K562 (cell line): Measurements from ENCODE around the gene GPR4. TPM values are rescaled to one million over a fixed set of nuclear protein-coding genes. Genes with fewer than 3 reads are reported as not detected.
A peak's percentile ranks its signal among the peaks of the same experiment; 100 is the strongest.

Source experiments
- CC2D1A ChIP-seq: fragments of 450-650 bp; IDR thresholded peaks from 2 replicates; pipeline ENCODE4 v1.6.1; 2017; ENCODE audit warnings: mild to moderate bottlenecking
- CCNT2 ChIP-seq: IDR thresholded peaks from 2 replicates; pipeline ENCODE4 v1.6.1; 2011; ENCODE audit warnings: borderline replicate concordance, low read depth, mild to moderate bottlenecking, moderate library complexity, mixed read lengths, low read length; ENCODE audit not compliant: insufficient read length; ENCODE audit errors: extremely low read depth
- GATAD2B ChIP-seq: fragments of 450-650 bp; IDR thresholded peaks from 2 replicates; pipeline ENCODE4 v1.6.1; 2017; ENCODE audit warnings: mild to moderate bottlenecking, borderline replicate concordance
- HDAC3 ChIP-seq: fragments of 450-650 bp; IDR thresholded peaks from 2 replicates; pipeline ENCODE4 v1.6.1; 2018; ENCODE audit warnings: borderline replicate concordance, mild to moderate bottlenecking, moderate library complexity; ENCODE audit not compliant: partially characterized antibody
- HES1 ChIP-seq: fragments of 450-650 bp; IDR thresholded peaks from 2 replicates; pipeline ENCODE4 v1.6.1; 2016; ENCODE audit warnings: low read depth, mild to moderate bottlenecking, moderate library complexity
- HMG20B ChIP-seq: fragments of 250-450 bp; sonication (Bioruptor Pico); IDR thresholded peaks from 2 replicates; pipeline ENCODE4 v1.5.0; 2021; ENCODE audit warnings: mild to moderate bottlenecking
- KLF13 ChIP-seq: fragments of 450-650 bp; IDR thresholded peaks from 2 replicates; pipeline ENCODE4 v1.6.1; 2016; ENCODE audit warnings: missing genetic modification characterization, low read depth, mild to moderate bottlenecking, missing compliant biosample characterization, moderate library complexity, borderline replicate concordance
- MAFK ChIP-seq: IDR thresholded peaks from 2 replicates; pipeline ENCODE4 v1.6.1; 2011; ENCODE audit warnings: low read length, improper control_type of control experiment
- NFIC ChIP-seq: fragments of 450-650 bp; IDR thresholded peaks from 2 replicates; pipeline ENCODE4 v1.6.1; 2017; ENCODE audit warnings: mild to moderate bottlenecking, inconsistent platforms
- PKNOX1 ChIP-seq: fragments of 450-650 bp; IDR thresholded peaks from 2 replicates; pipeline ENCODE4 v1.6.1; 2016
- RBM25 ChIP-seq: fragments of 200-400 bp; formaldehyde crosslinking; IDR thresholded peaks from 2 replicates; pipeline ENCODE4 v1.6.1; 2018; ENCODE audit warnings: low read length, low read depth, moderate library complexity; ENCODE audit not compliant: severe bottlenecking
- SLC30A9 ChIP-seq: fragments of 250-450 bp; sonication (Bioruptor Pico); IDR thresholded peaks from 2 replicates; pipeline ENCODE4 v1.8.0; 2022; ENCODE audit warnings: mild to moderate bottlenecking, moderate library complexity
- ZBTB11 ChIP-seq, 3 experiments: fragments of 200-800 bp in 1 of 3; fragments of 250-450 bp in 1 of 3; fragments of 450-650 bp in 1 of 3; sonication (Bioruptor Pico) in 1 of 3; sonication (Bioruptor generic) in 1 of 3; formaldehyde crosslinking in 1 of 3; IDR thresholded peaks; 2 replicates each; pipeline versions ENCODE4 v1.6.1 to v1.8.0; 2016 to 2022; ENCODE audit warnings: mild to moderate bottlenecking in 2 of 3, missing genetic modification characterization in 2 of 3, missing compliant biosample characterization in 1 of 3, moderate library complexity in 1 of 3
- ZBTB49 ChIP-seq: sonication (generic); formaldehyde crosslinking; IDR thresholded peaks from 2 replicates; pipeline ENCODE4 v1.8.0; 2022; ENCODE audit warnings: missing genetic modification reagents, mild to moderate bottlenecking, borderline replicate concordance
- ZNF253 ChIP-seq: fragments of 250-450 bp; sonication (Bioruptor Pico); conservative IDR thresholded peaks from 2 replicates; pipeline ENCODE4 v1.6.1; 2021; ENCODE audit warnings: mild to moderate bottlenecking
- ZNF263 ChIP-seq: sonication (generic); formaldehyde crosslinking; IDR thresholded peaks from 2 replicates; pipeline ENCODE4 v1.8.0; 2022; ENCODE audit warnings: mild to moderate bottlenecking, missing genetic modification reagents, borderline replicate concordance
- ZNF76 ChIP-seq: fragments of 250-450 bp; sonication (Bioruptor Pico); IDR thresholded peaks from 2 replicates; pipeline ENCODE4 v1.4.0; 2020; ENCODE audit warnings: mild to moderate bottlenecking, moderate library complexity, borderline replicate concordance
- ZNF830 ChIP-seq: fragments of 250-450 bp; sonication (Bioruptor Pico); IDR thresholded peaks from 2 replicates; pipeline ENCODE4 v1.5.0; 2021; ENCODE audit warnings: mild to moderate bottlenecking
- polyA plus RNA-seq, 8 experiments: library from polyadenylated mRNA; depleted of rRNA in 4 of 8; stranded (reverse) in 5 of 8; unstranded in 3 of 8; fragments of >200 nt; fragmentation: Nextera tagmentation in 2 of 8; fragmentation: Illumina TruSeq in 1 of 8; extraction: Ambion mirVana in 2 of 8; extraction: Trizol in 1 of 8; gene quantifications; 2 replicates each; pipeline versions ENCODE4 v1.2.1 to v1.2.3, GENCODE V29; 2011 to 2014; ENCODE audit warnings: inconsistent platforms in 1 of 8, missing spikeins in 1 of 8
- total RNA-seq, 7 experiments: library from RNA; depleted of rRNA in 6 of 7; stranded (reverse); fragments of >200 nt in 6 of 7; fragmentation: Illumina TruSeq in 2 of 7; extraction: Trizol in 2 of 7; gene quantifications; 2 replicates each; pipeline versions ENCODE4 v1.2.1 to v1.2.3, GENCODE V29; 2011 to 2021; ENCODE audit warnings: low replicate concordance in 1 of 7

The GPR4 gene
- total and polyA plus RNA-seq, 9 of the 15 experiments (the other 6 are each of a cell fraction or from before 2014, with no cell fraction given), result 0.03 to 0.09 (median 0.04) TPM; not detected in 5

GRCh38 chr19:45591004-45591637 is 10.9 kb downstream of the GPR4 start (continued):
- TF ChIP-seq ZBTB11 (CRISPR knock-in tag; IDR thresholded peaks at IDR 0.05), result peak in 1 of 3 experiments; percentile 44; a peak in 1 of 6 replicates
- no peak for TF ChIP-seq NFIC
- TF ChIP-seq CC2D1A, result peak; percentile 29; the same call in 1 of the 2 replicates
- TF ChIP-seq SLC30A9 (CRISPR knock-in tag), result no peak
- TF ChIP-seq ZBTB49, result no peak
- no peak for TF ChIP-seq GATAD2B
- no peak for TF ChIP-seq PKNOX1
- TF ChIP-seq MAFK, result no peak
- peak; percentile 23; the same call in 1 of the 2 replicates for TF ChIP-seq ZNF263 (CRISPR knock-in tag)
- no peak for TF ChIP-seq CCNT2
- no peak for TF ChIP-seq HMG20B (CRISPR knock-in tag)
- TF ChIP-seq ZNF253 (CRISPR knock-in tag), result no peak
- TF ChIP-seq ZNF830, result no peak
- no peak for TF ChIP-seq HES1
- no peak for TF ChIP-seq RBM25
- 0 out of 2 replicates have a peak, but pooled peaks have one; percentile 23 for TF ChIP-seq ZNF76 (CRISPR knock-in tag)
- TF ChIP-seq KLF13, result no peak
- no peak for TF ChIP-seq HDAC3
